GM21360 (cell line): Measurements from ENCODE around the gene TADA3.

ENCODE experiments used
- ATAC-seq: cut with Tn5 transposase; IDR thresholded peaks from one replicate; pipeline ENCODE4 v1.9.1; 2021; ENCODE audit warnings: mild to moderate bottlenecking, moderate library complexity; ENCODE audit not compliant: unreplicated experiment

Gene TADA3, protein sequence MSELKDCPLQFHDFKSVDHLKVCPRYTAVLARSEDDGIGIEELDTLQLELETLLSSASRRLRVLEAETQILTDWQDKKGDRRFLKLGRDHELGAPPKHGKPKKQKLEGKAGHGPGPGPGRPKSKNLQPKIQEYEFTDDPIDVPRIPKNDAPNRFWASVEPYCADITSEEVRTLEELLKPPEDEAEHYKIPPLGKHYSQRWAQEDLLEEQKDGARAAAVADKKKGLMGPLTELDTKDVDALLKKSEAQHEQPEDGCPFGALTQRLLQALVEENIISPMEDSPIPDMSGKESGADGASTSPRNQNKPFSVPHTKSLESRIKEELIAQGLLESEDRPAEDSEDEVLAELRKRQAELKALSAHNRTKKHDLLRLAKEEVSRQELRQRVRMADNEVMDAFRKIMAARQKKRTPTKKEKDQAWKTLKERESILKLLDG

DNA sequence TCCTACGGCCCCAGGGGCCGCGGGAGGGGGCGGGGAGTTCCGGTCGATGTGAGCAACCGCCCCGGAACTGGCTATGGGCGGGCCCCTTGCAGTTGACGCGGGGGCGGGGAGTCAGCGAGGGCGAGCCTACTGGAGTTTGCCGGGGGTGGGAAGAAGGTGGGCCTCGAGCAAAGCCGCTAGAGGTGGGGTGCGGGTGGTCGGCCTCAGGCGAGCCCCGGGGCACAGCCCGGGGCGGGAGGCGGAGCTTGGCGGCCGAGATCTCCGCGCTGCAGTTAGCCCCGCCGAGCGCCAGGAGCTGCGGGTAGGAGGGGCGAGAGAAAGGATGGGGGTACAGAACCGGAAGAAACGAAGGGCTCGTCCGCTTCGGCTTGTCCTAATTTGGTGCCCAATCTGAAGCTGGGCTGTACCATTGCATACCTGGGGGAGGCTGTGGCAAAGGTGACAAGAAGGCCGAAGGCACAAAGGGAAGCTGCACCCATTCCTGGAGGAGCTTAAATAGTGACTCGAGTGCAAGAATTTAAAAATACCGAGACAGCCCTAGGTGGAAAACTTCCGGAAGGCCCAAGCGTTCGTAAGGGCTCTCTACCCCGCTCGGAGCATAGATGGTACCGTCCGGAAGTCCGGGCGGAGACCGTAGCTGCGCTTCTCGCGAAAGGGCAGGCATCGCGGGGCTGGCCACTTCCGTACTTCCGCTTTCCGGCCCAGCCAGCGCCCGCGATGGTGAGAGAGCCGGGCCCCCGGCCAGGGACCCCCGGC is at the start of gene TADA3, which contains the start of gene ARPC4:
TADA3 (minus strand) TSS at position 69 of the 756 bp plus-strand sequence. CDS start 1,007 bp downstream, outside the sequence.
ARPC4 (plus strand) TSS at position 678 of the 756 bp plus-strand sequence; CDS start at position 718, 40 bp downstream.
- peak; percentile 74 for ATAC-seq

DNA sequence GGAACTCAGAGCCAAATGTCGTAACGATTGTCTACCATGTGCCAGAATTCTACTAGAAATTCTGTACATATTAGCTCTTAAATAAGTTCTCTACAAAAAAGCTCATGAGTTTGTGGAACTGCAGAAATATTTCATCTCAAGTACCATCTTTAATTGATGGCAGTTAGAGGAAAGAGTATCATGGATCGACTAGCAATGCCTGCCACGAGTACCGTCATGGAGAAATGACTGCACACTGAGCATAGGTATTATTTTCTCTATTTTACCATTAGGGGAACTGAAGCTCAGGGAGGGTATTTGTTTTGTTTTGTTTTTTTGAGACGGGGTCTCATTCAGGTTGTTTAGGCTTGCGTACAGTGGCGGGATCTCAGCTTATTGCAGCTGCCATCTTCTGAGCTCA is 48.7 kb upstream of the TADA3 start:
- ATAC-seq, result no peak

DNA sequence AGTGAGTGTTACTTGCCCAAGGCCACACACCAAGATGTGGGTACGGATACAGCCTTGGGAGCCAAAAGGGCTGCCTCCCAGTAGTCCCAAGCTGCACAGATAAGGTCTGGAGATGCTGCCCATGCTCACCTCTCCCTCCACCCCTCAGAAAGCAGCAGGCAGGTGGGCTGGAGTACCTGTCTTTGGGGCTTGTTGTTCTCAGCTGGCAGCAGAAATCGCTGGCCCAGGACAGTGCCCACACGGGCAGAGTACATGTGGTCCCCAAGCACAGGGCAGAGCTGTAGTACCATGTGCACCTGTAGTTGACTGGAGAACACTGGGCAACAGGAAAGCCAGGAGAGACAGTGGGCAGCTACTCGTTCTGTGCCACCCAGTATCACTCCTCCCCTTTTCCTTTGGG is 46.6 kb upstream of the TADA3 start:
- no peak for ATAC-seq

DNA sequence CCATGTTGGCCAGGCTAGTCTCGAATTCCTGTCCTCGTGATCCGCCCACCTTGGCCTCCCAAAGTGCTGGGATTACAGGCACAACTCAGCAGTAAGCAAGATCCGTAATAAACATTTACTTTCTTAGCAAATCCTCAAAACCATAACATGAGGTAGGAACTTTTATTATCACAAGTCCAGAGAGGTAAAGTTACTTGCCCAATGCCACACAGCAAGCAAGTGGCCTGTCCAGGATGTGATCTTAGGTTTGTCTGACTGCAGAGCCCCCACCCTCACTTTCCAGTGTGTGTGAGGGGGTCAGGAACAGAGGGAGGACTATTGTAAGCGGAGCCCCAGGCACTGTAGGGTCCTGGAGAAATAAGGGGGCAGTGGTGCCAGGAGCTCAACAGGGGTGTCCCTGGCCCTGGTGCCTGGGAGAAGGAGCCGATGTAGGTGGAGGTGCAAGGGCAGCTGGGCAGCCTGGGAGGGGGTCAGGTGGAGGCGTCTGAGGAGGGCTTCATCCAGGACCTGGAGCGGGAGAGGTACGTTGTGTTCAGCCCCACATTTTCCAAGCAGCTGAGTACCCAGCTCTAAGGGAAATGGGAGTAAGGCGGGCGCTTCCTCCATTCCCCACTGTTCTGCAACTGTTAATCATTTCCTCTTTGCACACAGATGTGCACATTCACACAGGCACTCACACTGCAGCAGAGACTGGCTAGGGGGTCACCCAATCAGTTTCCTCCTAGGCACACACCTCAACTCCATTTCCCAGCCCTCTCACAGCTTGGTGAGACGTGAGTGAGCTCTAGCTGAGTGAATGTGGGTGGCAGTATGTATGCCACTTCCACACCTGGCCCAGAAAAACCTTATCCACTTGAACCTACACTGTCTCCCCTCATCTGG is 45.7 kb upstream of the TADA3 start:
- ATAC-seq, result no peak

DNA sequence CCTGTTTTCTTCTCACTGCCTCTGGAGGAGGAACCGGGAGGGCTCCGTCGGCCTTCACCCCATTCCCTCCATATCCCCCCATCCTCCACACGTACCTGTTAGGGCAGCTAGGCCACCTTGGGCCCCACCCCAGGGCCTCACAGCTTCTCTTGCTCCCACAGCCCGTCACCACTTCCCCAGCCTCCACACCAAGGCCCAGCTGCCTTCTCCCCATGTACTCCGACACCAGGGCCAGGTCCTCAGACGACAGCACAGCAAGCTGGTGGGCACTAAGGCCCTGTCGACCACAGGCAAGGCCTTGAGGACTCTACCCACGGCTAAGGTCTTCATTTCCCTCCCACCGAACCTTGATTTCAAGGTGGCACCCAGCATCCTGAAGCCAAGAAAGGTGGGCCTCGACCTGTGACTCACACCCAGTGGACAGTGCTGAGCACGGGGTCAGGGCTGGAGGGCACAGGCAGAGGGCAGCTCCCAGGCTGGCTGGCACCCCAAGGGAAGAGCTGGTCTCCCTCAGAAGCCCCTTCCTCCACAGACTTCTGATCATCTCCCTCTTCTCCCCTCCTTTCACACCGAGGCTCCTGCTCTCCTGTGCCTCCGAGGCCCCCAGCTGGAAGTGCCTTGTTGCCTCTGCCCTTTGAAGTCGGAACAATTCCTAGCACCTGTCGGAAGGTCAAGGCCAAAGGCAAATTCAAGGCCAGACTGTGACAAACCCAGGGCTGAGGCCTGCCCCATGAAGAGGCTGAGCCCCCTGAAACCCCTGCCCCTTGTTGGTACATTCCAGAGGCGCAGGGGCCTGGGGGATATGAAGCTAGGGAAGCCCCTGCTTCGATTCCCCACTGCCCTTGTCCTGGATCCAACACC is 42.5 kb upstream of the TADA3 start:
- no peak for ATAC-seq

DNA sequence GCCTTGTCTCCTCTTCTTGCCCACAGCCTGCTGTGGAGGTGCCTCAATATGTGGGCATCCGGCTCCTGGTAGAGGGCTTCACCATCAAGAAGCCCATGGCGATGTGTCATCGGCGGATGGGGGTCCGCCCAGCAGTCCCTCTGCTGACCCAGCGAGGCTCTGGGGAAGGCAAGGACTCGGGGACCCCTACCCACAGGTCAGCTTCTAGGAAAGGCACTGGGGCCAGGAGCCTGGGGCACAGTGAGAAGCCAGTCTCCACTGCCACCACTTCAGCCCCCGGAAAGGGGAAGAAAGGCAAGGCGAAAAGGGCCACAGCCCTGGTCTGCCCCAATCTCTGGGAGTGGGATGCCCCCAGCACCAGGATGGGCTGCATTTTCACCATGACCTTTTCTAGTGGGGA is 40.8 kb upstream of the TADA3 start:
- ATAC-seq, result no peak

DNA sequence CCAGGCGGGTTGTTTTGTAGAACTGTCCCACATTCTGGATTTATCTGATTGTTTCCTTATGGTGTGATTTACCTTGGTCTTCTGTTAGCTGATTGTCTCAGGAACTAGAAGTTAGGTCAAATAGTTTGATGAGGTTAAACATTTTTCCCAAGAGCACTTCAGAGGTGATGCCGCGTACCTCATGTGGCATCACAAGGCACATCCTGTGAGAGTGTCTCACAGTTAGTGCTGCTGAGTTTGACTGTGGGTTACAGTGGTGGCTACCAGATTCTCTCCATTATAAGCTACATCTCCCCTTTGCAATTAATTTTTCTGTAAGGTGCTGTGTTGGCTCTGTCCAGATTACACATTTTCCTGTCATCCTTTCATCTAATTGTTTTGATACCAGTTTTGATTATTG is 39.0 kb upstream of the TADA3 start:
- no peak for ATAC-seq

DNA sequence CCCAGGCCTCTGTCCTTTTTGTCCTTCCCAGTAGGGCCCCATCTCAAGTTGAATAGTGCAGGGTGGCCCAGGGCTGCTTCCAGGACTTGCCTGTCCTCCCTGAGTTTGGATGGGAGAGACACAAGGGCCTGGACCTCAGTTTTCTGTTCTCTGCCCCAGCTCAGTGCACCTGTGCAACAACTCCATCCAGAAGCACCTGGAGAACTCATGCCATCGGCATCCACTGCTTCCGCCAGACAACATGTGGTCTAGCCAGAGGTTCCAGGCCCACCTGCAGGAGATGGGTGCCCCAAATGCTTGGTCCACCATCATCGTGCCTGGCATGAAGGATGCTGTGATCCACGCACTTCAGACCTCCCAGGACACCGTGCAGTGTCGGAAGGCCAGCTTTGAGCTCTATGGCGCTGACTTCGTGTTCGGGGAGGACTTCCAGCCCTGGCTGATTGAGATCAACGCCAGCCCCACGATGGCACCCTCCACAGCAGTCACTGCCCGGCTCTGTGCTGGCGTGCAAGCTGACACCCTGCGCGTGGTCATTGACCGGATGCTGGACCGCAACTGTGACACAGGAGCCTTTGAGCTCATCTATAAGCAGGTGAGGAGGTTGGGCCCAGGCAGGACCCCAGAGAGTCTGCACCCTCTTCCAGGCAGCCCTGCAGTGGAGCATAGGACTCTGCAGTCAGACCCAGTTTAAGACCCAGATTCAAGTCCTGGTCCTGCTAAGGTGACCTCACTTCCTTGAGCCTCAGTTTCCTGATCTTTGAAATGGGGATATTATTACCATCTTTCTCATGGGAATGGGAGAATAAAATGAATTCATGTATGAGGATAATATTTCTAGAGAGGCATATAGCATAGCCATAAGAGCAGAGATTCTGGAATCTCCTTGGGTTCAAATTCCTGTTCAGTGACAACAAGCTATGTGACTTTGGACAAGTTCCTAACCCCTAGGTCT is 36.8 kb upstream of the TADA3 start:
- no peak for ATAC-seq

DNA sequence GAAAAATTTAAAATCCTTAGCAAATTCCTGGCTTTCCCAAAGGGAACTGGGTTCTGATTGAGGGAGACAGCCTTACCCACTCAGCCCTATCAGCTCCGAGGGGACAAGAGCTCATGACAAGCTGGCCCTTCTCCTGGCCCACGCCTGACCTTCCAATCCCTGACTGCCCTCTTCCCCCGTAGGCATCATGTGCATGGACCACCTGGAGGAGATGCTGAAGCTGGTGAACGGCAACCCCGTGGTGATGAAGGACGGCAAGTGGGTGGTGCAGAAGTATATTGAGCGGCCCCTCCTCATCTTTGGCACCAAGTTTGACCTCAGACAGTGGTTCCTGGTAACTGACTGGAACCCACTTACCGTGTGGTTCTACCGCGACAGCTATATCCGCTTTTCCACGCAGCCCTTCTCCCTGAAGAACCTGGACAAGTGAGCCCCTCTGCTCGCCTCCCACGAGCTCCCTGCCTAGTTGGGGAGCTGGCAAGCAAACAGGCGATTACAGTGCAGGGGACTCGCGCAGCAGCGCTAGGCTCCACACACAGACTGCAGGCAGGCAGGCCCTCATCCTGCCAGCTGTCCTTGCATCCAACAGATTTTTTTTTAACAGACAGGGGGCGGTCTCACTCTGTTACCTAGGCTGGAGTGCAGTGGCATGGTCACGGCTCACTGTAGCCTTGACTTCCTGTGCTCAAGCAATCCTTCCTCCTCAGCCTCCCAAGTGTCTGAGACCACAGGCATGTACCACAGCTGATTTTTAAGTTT is 34.7 kb upstream of the TADA3 start:
- ATAC-seq, result no peak

DNA sequence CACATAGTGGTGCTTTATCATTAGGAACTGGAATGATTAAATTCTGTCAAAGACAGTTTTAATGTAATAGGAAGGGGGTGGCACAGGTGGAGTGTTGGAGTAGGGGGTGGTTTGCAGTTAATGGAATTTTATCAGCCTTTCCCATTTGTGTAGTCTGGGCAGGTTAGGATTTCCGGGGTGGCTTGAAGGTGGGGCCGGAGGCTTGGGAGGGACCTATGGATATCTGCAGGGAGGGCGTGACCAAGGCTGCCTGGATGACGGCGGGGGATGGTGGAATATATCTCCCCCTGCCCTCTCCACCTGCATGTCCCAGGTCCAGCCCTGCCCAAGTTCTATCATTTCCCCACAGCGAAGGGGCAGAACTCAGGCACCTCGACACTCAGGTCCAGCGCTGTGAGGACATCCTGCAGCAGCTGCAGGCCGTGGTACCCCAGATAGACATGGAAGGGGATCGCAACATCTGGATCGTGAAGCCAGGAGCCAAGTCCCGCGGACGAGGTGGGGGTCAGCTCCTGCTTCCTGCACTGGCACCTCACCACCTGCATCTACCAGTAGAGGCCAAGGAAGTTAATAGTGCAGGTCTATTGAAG is 33.3 kb upstream of the TADA3 start:
- no peak for ATAC-seq

DNA sequence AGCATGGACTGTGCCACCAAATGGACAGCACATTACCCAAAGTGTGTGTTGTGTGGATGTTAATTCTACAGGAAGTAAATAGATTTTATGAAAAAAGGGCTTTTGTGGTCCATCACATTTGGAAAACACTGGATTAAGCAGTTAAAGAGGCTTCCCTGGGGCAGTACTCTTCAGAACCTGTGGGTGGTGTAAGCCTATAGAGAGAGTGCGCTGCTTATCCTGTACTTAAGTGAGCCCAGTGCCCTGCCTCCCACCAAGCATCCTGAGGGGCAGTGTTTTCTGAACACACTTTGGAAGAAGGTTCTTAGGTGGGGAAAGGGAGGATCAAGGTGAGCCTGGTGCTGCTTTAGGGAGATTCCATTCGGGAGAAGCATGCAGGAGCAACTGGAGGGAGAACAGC is 28.7 kb upstream of the TADA3 start:
- no peak for ATAC-seq

DNA sequence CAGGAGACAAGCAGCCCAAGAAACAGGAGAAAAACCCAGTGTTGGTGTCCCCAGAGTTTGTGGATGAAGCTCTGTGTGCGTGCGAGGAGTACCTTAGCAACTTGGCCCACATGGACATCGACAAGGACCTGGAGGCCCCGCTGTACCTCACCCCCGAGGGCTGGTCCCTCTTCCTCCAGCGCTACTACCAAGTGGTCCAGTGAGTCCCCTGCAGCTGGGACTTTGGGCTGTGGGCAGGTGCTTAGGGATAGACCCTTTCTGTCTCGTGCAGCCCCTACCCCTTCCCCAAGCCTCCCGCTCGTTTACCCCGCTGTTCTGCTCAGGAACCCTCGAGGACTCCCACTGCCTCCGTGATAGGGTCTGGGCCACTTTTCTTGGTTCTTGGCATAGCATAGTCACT is 28.3 kb upstream of the TADA3 start:
- no peak for ATAC-seq

DNA sequence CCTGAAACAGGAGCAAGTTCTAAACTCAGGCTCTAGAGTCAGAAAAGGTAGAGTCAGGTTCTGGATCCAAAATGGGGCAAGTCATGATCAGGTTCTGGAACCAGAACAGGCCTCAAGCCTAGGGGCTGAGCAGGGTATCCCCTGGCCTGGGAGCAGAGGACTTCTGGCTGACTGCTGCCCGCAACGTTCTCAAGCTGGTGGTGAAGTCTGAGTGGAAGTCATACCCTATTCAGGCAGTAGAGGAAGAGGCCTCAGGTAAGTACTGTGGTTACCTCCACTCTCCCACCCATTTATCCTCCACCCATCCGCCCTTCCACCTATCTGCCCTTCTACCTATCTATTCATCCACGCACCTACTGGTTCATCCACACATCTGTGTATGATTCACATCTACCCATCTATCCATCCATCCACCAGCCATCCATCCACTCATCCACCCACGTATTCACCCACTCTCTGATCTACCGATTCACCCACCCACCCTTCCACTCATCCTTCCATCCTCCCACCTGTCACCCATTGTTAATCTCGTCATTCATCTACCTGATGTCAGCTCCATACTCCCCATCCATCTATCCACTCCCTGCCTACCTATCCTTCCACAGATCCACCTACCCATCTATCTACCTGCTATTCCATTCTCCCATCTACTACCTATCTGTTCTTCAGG is 26.5 kb upstream of the TADA3 start:
- no peak for ATAC-seq

DNA sequence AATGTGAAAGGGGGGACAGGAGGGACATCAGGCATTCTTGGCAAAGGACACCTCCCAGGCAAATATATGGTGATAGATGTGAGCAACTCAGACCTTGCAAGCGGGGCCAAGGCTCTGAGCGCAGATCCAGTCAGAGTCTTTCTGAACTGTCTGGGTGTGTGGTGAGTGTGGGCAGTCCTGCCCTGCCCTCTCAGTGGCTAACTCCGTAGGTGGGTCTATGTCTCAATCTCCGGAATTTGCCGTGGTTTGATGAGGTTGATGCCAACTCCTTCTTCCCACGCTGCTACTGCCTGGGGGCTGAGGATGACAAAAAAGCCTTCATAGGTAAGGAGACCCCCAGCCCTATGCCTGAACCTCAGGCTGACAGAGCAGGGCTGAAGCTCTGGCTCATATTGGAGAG is 25.2 kb upstream of the TADA3 start:
- no peak for ATAC-seq

DNA sequence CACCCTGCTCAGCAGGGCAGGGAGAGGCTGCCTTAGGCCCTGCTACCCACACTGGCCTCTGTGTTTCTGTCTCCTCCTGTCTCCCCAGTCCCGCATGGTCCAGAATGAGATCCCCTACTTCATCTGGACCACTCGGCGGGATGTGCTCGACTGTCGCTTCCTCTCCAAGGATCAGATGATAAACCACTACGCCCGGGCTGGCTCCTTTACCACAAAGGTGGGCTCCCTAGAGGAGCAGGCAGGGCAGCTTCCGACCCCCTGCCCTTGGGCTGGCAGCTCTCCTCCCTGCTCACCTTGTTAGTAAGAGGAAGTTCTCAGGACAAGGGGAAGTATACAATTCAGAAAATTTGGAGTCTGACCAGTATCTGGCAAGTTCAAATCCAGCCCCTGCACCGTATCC is 23.7 kb upstream of the TADA3 start:
- ATAC-seq, result no peak

DNA sequence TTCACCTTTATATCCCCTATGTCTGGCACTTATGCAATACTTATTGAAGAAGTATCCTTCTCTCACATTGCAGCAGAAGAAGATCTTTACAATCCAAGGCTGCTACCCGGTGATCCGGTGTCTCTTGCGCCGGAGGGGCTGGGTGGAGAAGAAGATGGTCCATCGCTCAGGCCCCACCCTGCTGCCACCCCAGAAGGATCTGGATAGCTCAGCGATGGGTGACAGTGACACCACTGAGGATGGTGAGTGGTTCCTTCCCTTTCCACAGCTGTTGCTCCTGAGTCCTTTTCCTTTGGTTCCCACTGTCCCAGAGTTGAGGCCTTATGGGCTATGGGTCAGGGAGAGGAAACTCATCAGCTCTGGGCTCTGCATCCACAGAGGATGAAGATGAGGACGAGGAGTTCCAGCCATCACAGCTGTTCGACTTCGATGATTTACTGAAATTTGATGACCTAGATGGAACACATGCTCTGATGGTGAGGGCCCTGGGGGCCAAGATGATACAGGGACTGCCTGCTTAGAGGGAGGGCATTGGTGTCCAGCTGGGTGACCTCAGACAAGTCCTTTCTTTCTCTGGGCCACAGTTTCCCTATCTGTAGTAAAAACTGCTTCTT is 20.7 kb upstream of the TADA3 start:
- no peak for ATAC-seq

DNA sequence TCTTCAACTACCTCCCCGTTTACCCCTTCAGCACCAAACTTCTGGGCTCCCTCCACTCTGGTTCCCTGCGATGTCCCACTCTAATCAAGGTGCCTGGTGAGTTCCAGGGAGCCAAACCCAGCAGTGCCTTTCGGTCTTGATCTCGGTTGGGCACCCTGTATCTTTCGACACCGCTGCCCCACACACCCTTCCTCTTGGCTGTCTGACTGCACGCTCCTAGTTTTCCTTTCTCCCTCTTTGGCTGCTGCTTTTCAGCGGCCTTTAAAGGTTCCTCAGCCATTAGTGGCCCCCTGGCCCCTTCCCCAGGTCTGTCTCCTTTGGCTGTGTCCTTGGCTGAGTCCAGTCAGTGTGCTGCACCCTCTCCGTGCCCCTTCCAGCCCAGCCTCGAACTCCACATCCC is 18.6 kb upstream of the TADA3 start:
- ATAC-seq, result no peak
